Adrenal gland (tissue), 12 donors: ENCODE measurements around the gene KRTAP12-1. TPM values are rescaled to one million over a fixed set of nuclear protein-coding genes. Genes with fewer than 3 reads are reported as not detected.

Experiments
- DNase-seq, 7 donors: peaks; one replicate each; pipeline ENCODE4 v3.0.0-alpha.2; 2019 to 2020
- H3K27ac ChIP-seq, 5 donors: fragments of 200-600 bp; sonication (generic) in 4 of 5; 1 replicate in 3 of 5; 2 replicates in 2 of 5; pipeline versions ENCODE4 v1.5.1 to v1.8.0; 2016 to 2020; ENCODE audit warnings: mild to moderate bottlenecking in 1 of 5
- H3K27me3 ChIP-seq: fragments of 200-600 bp; 2 replicates; pipeline ENCODE4 v1.8.0; 2021
- H3K36me3 ChIP-seq, 2 donors: fragments of 200-600 bp; replicated peaks in 1 of 2; 1 replicate in 1 of 2; 2 replicates in 1 of 2; pipeline versions ENCODE4 v1.5.1 to v1.8.0; 2018 to 2022
- H3K4me1 ChIP-seq, 2 donors: fragments of 200-600 bp; replicated peaks in 1 of 2; 1 replicate in 1 of 2; 2 replicates in 1 of 2; pipeline versions ENCODE4 v1.5.1 to v1.8.0; 2018 to 2021
- H3K4me3 ChIP-seq, 4 donors: fragments of 200-600 bp; sonication (generic) in 3 of 4; one replicate each; pipeline ENCODE4 v1.5.1; 2016 to 2018
- H3K9me3 ChIP-seq, 3 donors: fragments of 200-600 bp; sonication (generic) in 1 of 3; replicated peaks in 1 of 3; 1 replicate in 2 of 3; 2 replicates in 1 of 3; pipeline versions ENCODE4 v1.5.1 to v1.8.0; 2016 to 2021
- POLR2A ChIP-seq, 2 donors: fragments of 450-650 bp; IDR thresholded peaks; one replicate each; pipeline ENCODE4 v1.6.1; 2017; ENCODE audit warnings: antibody characterized with exemption in 2 of 2, mild to moderate bottlenecking in 2 of 2, moderate library complexity in 1 of 2
- whole genome bisulfite sequencing, 4 donors: extraction: QIAGEN DNeasy Blood & Tissue Kit in 2 of 4; methylation state at CpG; one replicate each; pipeline versions ENCODE4 v1.1.5 to v1.1.7; 2013 to 2017; 5-methylcytosine and 5-hydroxymethylcytosine counted together
- intact Hi-C, 2 donors: fragments of 100-400 bp; cut with DNase I; formaldehyde crosslinking; loops; one replicate each; pipeline versions ENCODE4 v1.14.1 to v1.15.0; 2022 to 2023
- polyA plus RNA-seq, 3 donors: library from polyadenylated mRNA; stranded (reverse); fragments of 200-250 nt in 2 of 3; fragments of 350-450 nt in 1 of 3; fragmentation: Illumina TruSeq in 1 of 3; extraction: RNeasy Lipid Tissue Mini Kit (QIAGEN cat#74804) in 1 of 3; gene quantifications; one replicate each; pipeline ENCODE4 v1.2.3, GENCODE V29; 2013 to 2014
- total RNA-seq, 9 donors: library from RNA; depleted of rRNA in 4 of 9; stranded (reverse); fragments of >200 nt in 4 of 9; fragments of 120-200 nt in 1 of 9; fragmentation: NEBNext Ultra II Directional in 1 of 9; extraction: Animal tissue kit (Norgen Biotek cat#: 25700) in 1 of 9; gene quantifications; one replicate each; pipeline versions ENCODE4 v1.1.0 to v1.2.4, GENCODE V29; 2013 to 2023
- TF ChIP-seq, protein P1 (sequence below), 6 experiments: fragments of 450-650 bp in 4 of 6; fragments of 200-600 bp in 2 of 6; sonication (generic) in 1 of 6; IDR thresholded peaks; 1 replicate in 5 of 6; 2 replicates in 1 of 6; pipeline versions ENCODE4 v1.5.1 to v1.8.0; 2016 to 2021; ENCODE audit warnings: antibody characterized with exemption in 6 of 6, mild to moderate bottlenecking in 2 of 6, moderate library complexity in 1 of 6
- donor health status: healthy with polysubstance abuse.
- donor health status: Bipolar disorder and iron deficiency.
- donor health status: DM: yes; HTN: yes; CAD: no.
- donor health status: DM: no; HTN: no; CAD: no.
- donor health status: DM: no; HTN: no; CAD: no.
- donor health status: DM: yes; HTN: yes; CAD: no.

Gene KRTAP12-1
- total and polyA plus RNA-seq, 12 donors = not detected

DNA sequence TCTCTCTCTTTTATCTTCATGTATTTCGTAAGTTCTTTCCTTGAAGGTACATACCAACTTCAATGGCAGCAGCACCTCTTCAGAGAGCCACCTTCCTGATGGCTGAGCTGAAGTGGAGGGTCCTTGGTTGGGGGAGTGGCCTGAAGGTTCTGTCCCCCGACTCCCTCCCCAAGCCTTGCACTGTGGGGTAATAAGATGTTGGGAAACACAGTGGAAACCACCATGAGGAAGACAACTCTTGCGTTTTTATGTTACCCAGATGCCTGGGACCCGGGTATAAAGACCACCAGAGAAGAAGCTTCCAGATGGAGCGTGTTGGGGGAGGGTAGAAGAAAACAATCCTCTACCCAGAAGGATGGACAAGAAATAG, 23.4 kb downstream of the KRTAP12-1 start:
- 68 to 82% (median 73%) methylated on average over 5 of the region's 5 CpGs for WGBS, 4 donors
- H3K9me3 ChIP-seq = no peaks in the 10 kb centered on the region
- H3K4me1 ChIP-seq = no peaks in the 10 kb centered on the region
- DNase-seq = no peak
- intact Hi-C loops = no loop called here
- H3K36me3 ChIP-seq = no peaks in the 10 kb centered on the region
- TF ChIP-seq, protein P1, sequence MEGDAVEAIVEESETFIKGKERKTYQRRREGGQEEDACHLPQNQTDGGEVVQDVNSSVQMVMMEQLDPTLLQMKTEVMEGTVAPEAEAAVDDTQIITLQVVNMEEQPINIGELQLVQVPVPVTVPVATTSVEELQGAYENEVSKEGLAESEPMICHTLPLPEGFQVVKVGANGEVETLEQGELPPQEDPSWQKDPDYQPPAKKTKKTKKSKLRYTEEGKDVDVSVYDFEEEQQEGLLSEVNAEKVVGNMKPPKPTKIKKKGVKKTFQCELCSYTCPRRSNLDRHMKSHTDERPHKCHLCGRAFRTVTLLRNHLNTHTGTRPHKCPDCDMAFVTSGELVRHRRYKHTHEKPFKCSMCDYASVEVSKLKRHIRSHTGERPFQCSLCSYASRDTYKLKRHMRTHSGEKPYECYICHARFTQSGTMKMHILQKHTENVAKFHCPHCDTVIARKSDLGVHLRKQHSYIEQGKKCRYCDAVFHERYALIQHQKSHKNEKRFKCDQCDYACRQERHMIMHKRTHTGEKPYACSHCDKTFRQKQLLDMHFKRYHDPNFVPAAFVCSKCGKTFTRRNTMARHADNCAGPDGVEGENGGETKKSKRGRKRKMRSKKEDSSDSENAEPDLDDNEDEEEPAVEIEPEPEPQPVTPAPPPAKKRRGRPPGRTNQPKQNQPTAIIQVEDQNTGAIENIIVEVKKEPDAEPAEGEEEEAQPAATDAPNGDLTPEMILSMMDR (IDR thresholded peaks at IDR 0.05) = no peak
- TF ChIP-seq POLR2A (IDR thresholded peaks at IDR 0.05) = no peak
- peaks cover 3% of the 10 kb centered on the region for H3K27me3 ChIP-seq
- H3K4me3 ChIP-seq = no peak overlapping the region
- H3K27ac ChIP-seq = no peak overlapping the region

DNA sequence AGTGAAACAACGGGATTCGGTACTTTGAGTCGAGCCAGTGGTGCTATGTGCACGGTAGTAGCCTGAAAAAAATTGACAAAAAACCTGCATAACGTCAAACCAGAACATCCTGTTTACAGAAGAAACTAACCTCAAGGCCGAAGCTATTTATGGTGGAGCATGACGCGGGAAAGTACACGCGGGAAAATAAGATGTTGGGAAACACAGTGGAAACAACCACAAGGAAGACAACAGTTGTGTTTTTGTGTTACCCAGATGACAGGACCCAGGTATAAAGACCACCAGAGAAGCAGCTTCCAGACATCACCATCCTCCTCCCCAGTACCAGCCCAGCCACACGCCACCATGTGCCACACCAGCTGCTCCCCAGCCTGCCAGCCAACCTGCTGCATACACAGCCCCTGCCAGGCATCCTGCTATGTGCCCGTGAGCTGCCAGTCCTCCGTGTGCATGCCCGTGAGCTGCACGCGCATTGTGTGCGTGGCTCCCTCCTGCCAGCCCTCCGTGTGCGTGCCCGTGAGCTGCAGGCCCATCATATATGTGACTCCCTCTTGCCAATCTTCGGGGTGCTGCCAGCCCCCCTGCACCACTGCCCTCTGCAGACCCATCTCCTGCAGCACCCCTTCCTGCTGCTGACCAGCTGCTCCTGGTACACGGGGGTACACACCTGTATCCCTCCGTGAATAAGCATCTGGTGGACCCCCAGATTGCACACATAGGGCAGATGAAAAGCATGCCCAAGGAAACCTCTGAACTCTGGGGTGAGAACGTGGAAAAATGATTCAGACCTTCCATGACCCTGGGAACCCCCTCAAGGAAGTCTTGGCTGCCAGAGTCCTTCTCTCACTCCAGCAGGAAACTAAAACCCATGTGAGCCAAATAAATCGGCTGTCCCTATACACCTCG, 24.1 kb downstream of the KRTAP12-1 start, which contains the start of gene KRTAP12-3:
Gene KRTAP12-3, plus strand, starts transcription at position 298 of the 906 bp plus-strand sequence. Its CDS starts 48 bp downstream, at position 346.
- WGBS, 4 donors = 67 to 78% (median 73%) methylated on average over 17 to 26 of the region's 26 CpGs
- H3K9me3 ChIP-seq = no peaks in the 10 kb centered on the region
- TF ChIP-seq, protein P1 (IDR thresholded peaks at IDR 0.05) = no peak
- TF ChIP-seq POLR2A (IDR thresholded peaks at IDR 0.05) = no peak
- DNase-seq = no peak
- peaks cover 3% of the 10 kb centered on the region for H3K27me3 ChIP-seq
- no peaks in the 10 kb centered on the region for H3K36me3 ChIP-seq
- intact Hi-C loops = no loop called here
- H3K27ac ChIP-seq = no peak within 1 kb of the TSS
- H3K4me3 ChIP-seq = no peak within 1 kb of the TSS
- no peaks in the 10 kb centered on the region for H3K4me1 ChIP-seq

DNA sequence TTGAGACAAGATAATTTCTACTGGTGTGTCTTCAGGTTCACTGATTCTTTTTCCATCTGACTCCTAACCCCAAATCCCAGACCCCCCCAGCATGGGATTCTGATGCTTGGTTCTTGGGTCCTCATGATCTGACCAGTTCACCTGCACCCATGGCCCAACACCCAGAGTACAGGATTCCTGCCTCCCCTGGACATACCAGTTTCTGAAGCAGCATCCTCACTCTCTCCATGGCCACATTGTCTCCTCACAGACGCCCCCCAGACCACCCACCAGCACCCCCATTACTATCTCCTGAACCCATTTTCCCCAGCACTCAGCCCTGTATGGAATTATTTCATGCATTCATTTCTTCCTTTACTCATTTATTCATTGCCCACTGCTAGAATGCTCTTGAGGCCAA, 25.1 kb downstream of the KRTAP12-1 start:
- DNase-seq = no peak
- WGBS, 4 donors = 29 to 58% (median 44%) methylated on average over 1 of the region's 1 CpG
- Histone ChIP-seq H3K9me3 (no peaks in the 10 kb centered on the region), H3K36me3 (no peaks in the 10 kb centered on the region), H3K4me1 (no peaks in the 10 kb centered on the region), H3K27me3 (peaks cover 3% of the 10 kb centered on the region), H3K27ac (no peak overlapping the region), H3K4me3 (no peak overlapping the region)
- intact Hi-C loops = no loop called here
- no peak for TF ChIP-seq POLR2A (IDR thresholded peaks at IDR 0.05)
- TF ChIP-seq, protein P1 (IDR thresholded peaks at IDR 0.05) = no peak

DNA sequence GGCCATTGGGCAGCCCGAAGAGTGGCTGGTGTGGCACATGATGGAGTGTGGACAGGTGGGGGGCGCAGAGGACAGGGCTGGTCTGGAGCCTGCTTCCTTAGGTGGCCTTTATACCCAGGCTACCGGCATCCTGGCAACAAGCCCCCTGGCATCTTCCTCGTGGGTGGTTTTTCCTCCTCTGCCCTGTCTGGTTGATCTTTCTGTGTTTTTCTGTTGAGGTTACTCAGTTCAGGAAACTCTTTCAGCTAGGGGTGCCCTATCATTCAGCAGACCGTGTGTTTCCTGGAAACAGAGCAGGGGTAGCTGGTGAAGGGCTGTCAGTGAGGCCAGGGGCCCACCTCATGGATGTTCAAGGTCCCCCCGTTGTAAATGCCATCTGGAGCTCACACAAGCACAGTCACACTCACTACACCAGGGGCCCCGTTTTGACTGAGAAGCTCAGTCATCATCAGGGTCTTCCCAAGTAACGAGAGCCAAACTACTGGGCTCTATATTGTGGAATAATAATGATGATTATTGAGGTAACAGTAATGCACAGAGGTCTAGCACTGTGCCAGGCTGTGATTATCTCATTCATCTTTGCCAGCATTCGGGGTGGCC, 27.3 kb downstream of the KRTAP12-1 start, which contains the start of gene KRTAP12-4:
Gene KRTAP12-4, minus strand, starts transcription at position 84 of the 600 bp plus-strand sequence. Its CDS starts 45 bp downstream, at position 39.
- H3K4me1 ChIP-seq = no peaks in the 10 kb centered on the region
- WGBS, 4 donors = 41 to 73% (median 63%) methylated on average over 6 to 9 of the region's 9 CpGs
- peaks cover 3% of the 10 kb centered on the region for H3K27me3 ChIP-seq
- no peaks in the 10 kb centered on the region for H3K36me3 ChIP-seq
- H3K4me3 ChIP-seq = no peak within 1 kb of the TSS
- no peaks in the 10 kb centered on the region for H3K9me3 ChIP-seq
- intact Hi-C loops = no loop called here
- no peak for TF ChIP-seq POLR2A (IDR thresholded peaks at IDR 0.05)
- TF ChIP-seq, protein P1 (IDR thresholded peaks at IDR 0.05) = no peak
- DNase-seq = no peak
- H3K27ac ChIP-seq = no peak within 1 kb of the TSS
